ENCODE results near the gene RASA1.

Gene RASA1

GRCh38 chr5:87400305-87400899 is 132.7 kb downstream of the RASA1 start:
- H3K4me3 ChIP-seq (ENCODE audit: low read depth, low read length): no peak overlapping the region

GRCh38 chr5:87401626-87402025 is 133.9 kb downstream of the RASA1 start:
- H3K4me3 ChIP-seq (ENCODE audit: low read depth, low read length): no peak overlapping the region

DNA sequence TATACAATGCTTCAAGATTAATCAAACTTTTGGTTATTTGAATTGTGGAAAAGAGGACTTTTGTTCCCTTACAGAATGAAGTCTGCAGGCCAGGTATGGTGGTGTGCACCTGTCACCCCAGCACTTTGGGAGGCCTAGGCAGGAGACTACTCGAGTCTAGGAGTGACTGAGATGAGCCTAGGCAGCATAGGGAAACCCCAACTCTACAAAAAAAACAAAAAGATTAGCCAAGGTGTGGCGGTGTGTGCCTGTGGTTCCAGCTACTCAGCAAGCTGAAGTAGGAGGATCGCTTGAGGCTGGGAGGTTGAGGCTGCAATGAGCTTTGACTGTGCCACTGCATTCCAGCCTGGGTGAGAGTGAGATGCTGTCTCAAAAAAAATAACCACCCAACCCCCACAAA is 135.7 kb downstream of the RASA1 start:
- no peak overlapping the region for H3K4me3 ChIP-seq (ENCODE audit: low read depth, low read length)

DNA sequence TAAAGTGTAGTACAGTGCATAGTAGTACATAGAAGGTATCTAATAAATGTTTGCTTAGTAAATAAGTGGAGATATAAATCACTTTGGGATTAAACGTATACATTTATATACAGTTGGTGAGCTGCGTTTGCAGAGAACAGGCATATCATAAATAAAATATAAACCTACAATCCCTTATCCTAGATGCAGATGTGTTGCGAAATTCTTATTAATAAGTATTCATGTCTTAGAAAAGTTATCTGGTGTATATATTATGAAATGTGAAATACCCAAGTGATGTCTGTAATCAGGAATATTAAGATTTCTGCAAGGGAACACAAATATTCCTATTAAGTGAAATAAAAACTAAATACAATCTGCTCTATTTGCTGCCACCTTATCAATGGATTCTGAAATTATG is 136.2 kb downstream of the RASA1 start:
- H3K4me3 ChIP-seq (ENCODE audit: low read depth, low read length): no peak overlapping the region

- no peak overlapping the region for H3K4me3 ChIP-seq (ENCODE audit: low read depth, low read length)
These were observed 136.7 kb downstream of the RASA1 start for GRCh38 chr5:87404359-87404758.

- H3K4me3 ChIP-seq (ENCODE audit: low read depth, low read length): no peak overlapping the region
These were observed 137.9 kb downstream of the RASA1 start for GRCh38 chr5:87405472-87406155.

DNA sequence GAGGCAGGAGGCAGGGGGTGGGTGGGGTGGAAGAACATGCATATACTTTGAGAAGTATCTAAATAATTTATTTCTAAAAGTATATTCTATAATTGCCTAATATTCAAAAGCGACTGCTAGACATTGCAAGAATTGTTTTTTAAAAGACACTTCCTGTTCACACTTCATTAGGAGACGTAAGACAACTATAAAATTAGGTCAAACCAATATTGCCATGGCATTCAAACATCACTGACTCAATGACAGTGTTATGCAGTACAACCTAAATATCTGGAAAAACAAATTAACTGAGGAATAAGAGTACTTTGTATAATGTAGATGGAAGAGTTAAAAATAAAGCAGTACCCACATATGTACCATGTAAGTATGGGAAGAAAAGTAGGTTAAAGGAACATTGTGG is 140.5 kb downstream of the RASA1 start:
- no peak overlapping the region for H3K4me3 ChIP-seq (ENCODE audit: low read depth, low read length)

GRCh38 chr5:87410931-87411330 is 143.2 kb downstream of the RASA1 start:
- H3K4me3 ChIP-seq (ENCODE audit: low read depth, low read length): no peak overlapping the region

DNA sequence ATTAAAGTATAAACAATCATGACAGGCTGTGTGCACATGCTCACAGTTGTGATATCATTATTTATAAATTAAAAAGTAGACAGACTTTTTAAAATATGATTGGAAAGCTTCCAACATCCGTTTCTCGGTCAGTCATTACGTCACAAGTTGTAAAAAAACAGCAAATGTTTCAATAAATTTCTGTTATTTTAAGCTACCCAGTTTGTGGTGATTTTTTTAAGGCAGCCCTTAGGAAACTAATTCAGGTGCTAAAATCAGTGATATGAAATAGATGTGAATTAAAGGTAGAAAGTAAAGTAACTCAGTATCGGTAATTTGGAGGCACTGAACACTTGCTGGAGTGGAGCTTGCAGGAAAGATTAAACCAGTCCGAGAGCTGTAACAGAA is 143.9 kb downstream of the RASA1 start:
- peak overlapping the region; percentile 99 for H3K4me3 ChIP-seq (ENCODE audit: low read depth, low read length)

DNA sequence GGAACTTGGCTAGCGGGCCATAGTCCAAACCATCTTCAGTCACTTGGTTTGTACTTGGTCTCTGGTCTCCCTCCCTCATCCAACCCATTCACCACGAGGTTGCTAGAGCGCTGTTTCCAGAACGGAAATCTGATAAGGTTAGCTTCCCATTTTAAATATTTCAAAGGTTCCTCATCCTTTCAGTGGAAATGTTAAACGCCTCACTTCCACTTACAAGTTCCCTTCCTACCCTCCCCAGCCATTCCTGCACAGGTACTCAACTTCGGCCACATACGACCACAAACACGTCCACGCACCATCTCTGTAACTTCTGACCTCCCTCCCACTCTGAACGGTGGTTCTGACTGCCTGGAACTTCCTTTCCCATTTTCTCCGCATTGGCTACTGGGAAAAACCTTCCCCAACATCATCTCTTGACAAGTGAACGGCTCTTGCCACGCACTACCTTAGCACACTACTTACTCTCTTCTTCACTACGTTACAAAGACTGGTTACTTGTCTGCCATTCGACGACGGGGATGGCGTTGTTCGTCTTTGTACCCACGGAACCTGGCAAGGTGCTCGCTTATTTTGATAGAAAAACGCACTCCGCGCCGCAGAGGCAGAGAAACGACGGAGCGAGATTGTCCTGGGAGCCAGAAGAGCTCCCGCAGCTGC is 144.4 kb downstream of the RASA1 start:
- peak overlapping the region; percentile 99 for H3K4me3 ChIP-seq (ENCODE audit: low read depth, low read length)

GRCh38 chr5:87412630-87413342 is 145.1 kb downstream of the RASA1 start, which contains the start of gene CCNH:
Gene CCNH, minus strand, starts transcription at chr5:87412930. Its CDS starts 136 bp downstream, at chr5:87412794.
- peak within 1 kb of the TSS; percentile 99 for H3K4me3 ChIP-seq (ENCODE audit: low read depth, low read length)

DNA sequence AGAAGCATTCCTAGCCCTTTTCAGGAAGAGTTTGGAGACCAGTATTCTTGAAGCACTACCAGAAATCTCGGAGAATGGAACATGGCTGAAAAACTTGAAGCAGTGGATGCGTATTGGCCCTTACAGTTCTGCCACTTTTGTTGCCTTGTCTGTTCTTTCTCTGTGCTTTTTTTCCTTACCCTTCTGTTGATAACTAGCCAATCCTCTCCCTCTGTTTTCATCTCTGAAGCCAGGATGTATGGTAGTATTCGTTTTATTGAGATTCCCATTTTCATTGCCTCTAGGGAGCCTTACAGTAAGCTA is 145.6 kb downstream of the RASA1 start:
- H3K4me3 ChIP-seq (ENCODE audit: low read depth, low read length): peak overlapping the region; percentile 99

DNA sequence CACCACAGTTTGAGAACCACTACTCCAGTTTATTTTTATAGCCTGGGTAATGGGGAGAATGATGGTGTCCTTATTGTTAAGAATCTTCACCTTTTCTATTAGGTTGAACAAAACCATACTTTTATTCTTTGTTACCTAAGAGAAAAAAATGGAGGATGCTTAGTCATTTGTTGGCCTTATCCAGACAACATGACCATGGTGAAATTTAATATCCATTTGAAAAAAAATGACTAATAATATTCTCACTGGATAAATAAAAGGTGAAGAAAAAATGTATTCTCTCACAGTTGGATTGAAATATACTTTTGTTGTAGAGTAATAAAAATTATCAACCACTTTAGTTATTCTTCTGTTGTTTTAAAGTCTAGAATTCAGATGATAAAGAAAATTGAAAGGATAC is 150.8 kb downstream of the RASA1 start:
- H3K4me3 ChIP-seq (ENCODE audit: low read depth, low read length): no peak overlapping the region

GRCh38 chr5:87421307-87421706 is 153.6 kb downstream of the RASA1 start:
- H3K4me3 ChIP-seq (ENCODE audit: low read depth, low read length): no peak overlapping the region

- H3K4me3 ChIP-seq (ENCODE audit: low read depth, low read length): no peak overlapping the region
These were observed 156.1 kb downstream of the RASA1 start for GRCh38 chr5:87423755-87424154.

DNA sequence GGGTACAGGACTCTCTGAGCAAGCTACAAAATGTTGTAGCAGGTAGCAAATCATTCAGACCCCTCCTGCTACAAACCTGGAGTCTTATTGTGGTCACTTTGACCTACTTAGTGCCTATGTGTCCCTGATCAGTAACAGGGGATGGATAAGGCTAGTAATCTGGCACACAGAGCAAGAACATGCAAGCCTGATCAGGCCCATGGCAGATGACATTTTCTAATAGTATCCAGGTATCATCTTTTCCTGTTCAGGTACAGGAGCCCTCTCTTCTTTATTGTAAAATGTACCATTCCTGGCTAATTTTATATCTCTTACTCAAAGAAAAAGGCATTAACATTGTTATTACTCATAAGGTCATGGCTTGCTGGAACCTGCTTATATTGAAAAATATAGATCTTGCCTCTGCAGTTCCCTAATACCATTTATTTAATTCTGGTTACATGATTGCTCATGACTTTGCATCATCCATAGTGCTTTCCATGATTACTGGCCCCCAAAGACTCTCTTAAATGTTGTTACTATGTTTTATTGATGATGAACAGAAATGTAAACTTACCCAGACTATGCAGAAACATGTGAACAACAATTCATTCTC is 163.3 kb downstream of the RASA1 start:
- no peak overlapping the region for H3K4me3 ChIP-seq (ENCODE audit: low read depth, low read length)

DNA sequence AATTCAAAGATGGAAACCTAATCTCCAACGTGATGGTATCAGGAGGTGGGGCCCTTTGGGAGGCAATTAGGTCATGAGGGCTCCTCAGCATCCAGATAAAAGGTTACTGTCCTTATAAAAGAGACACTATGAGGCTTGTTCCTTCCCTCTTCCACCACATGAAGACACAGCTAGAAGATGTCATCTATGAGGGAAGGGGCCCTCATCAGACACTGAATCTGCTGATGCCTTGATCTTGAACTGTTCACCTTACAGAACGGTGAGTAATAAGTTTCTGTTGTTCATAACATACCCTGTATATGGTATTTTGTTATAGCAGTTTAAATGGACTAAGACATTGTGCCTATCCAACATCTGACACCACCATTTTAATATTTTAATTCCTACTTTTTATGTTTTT is 164.8 kb downstream of the RASA1 start:
- H3K4me3 ChIP-seq (ENCODE audit: low read depth, low read length): no peak overlapping the region

DNA sequence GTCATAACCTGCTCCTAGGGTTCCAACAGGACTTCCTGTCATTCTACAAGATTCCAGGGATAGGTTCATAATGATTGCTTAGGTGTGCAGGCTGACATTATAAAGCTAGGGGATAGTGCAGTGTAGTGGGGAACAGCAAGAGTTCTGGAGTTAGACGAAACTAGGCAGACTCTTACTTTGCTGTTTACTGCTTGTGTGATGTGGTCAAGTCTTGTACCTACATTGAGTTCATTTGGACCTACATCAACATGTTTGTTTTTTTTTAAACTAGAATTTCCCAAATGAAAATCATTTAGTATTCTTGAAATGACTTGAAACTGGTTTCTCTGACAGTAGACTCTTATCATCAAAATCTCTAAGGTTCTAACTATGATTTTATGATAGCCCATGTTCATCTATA is 166.3 kb downstream of the RASA1 start:
- H3K4me3 ChIP-seq (ENCODE audit: low read depth, low read length): no peak overlapping the region

GRCh38 chr5:87434461-87434860 is 166.8 kb downstream of the RASA1 start:
- H3K4me3 ChIP-seq (ENCODE audit: low read depth, low read length): no peak overlapping the region

DNA sequence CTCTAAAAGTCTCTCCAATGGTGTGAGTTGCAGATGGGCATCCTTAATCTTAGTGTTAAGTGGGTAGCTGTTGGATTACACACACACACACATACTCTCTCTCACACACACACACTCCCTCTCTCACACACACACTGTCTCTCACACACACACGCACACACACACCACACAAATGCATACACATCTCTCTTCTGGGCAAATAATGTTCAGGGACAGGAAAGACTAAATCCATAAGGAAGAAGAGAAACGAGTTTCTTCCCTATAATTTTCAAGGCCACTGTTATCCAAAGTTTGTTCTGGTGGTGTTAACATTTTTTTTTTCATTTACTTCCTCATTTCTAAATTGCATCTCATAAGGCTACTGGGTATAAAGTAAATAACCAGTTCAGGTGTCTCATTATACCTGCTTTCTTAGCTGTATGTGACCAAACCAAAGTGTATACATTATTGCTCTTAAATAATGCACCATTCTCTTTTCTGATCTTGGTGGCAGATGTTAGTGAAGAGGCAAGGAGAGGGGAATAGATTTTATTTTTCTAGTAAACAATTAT is 167.5 kb downstream of the RASA1 start:
- H3K4me3 ChIP-seq (ENCODE audit: low read depth, low read length): no peak overlapping the region

- H3K4me3 ChIP-seq (ENCODE audit: low read depth, low read length): no peak overlapping the region
These were observed 170.0 kb downstream of the RASA1 start for GRCh38 chr5:87437724-87438123.
